Mesenteric fat pad (tissue), 1 donor: ENCODE measurements around the gene KCTD4. TPM values are rescaled to one million over a fixed set of nuclear protein-coding genes. Genes with fewer than 3 reads are reported as not detected.

Experiments used
- DNase-seq: peaks from one replicate; pipeline ENCODE4 v3.0.0-alpha.2; 2020; ENCODE audit warnings: low spot score
- total RNA-seq: library from RNA; stranded (reverse); fragmentation: NEBNext Ultra II Directional; extraction: Animal tissue kit (Norgen Biotek cat#: 25700); gene quantifications from one replicate; pipeline ENCODE4 v1.2.1, GENCODE V29; 2021
- donor health status: DM: yes; HTN: yes; CAD: no.

KCTD4 gene
- total RNA-seq, 1 donor from 2014 or later: not detected

DNA sequence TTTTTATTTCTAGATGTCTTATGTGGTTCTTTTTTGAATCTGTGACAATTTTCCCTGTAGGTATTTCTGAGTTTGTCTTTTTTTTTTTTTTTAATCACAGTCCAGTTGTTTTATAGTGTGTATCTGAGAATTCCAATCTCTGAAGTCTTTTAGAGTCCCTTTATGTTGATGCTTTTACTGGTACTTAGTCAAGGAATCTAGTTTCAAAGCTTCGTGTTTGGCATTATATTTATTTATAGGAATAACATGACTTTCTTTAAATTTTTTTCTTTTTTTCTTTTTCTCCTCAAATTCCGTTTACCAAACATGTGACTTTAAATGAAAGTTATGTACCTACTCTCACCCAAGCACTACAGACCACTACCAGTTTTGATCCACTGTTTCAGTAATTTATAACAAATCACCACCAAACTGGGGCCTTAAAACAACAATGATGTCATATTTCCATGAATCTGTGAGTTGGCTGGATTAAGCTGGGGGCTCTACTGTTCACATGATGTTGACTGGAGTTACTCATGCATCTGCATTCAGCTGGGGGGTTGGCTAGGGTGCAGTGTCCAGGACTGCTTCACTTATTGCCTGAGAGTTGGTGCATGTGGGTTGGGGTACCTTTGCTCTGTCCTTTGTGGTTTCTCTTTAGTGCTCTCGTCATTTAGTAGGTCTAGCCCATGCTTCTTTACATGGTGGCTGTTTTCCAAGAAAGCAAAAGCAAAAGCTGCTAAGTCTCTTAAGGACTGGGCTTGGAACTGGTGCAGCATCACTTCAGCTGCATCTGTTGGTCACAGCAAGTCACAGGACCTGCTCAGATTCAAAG lies 22.3 kb downstream of the KCTD4 start:
- no peak for DNase-seq

DNA sequence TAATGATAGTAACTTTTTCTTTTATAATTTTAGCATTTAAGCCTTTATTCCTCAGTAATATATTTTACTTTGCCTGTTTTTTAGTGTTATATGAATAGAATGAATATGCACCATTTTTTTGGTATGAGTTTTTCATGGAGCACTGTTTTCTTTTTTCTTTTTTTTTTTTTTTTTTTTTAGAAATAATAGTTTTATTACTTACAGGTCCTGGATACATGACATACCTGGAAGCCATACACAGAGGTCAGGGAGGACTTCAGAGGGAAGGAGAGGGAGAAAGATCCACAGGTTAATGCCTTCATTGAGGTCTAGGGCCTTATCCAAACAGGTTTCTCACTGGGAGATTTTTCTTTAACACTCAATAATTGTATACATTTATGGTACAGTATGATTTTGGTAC lies 26.4 kb downstream of the KCTD4 start:
- no peak for DNase-seq

GRCh38 chr13:45168555-45168930 lies 32.3 kb downstream of the KCTD4 start:
- no peak for DNase-seq

GRCh38 chr13:45167611-45168554 lies 33.0 kb downstream of the KCTD4 start:
- DNase-seq: no peak

DNA sequence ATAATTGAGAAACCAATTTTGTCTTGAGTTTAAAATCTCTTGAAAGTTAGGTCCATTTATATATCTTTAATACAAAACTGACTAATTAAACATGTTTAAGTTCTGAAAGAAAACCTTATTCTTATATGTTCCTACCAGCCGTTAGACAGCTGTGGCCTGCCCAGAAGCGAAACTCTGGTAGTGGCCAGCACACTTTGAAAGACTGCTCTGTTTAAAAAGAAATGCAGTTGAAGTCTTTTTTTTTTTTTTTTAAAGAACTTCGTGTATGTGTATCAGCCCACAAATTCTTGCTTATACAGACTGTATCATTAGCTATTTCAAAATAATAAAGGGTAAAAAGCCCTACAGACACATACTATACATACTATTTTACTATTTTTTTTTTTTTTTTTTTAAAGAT lies 34.0 kb downstream of the KCTD4 start:
- no peak for DNase-seq

GRCh38 chr13:45162821-45163220 lies 38.0 kb downstream of the KCTD4 start:
- DNase-seq: no peak

GRCh38 chr13:45162194-45162593 lies 38.7 kb downstream of the KCTD4 start:
- no peak for DNase-seq

DNA sequence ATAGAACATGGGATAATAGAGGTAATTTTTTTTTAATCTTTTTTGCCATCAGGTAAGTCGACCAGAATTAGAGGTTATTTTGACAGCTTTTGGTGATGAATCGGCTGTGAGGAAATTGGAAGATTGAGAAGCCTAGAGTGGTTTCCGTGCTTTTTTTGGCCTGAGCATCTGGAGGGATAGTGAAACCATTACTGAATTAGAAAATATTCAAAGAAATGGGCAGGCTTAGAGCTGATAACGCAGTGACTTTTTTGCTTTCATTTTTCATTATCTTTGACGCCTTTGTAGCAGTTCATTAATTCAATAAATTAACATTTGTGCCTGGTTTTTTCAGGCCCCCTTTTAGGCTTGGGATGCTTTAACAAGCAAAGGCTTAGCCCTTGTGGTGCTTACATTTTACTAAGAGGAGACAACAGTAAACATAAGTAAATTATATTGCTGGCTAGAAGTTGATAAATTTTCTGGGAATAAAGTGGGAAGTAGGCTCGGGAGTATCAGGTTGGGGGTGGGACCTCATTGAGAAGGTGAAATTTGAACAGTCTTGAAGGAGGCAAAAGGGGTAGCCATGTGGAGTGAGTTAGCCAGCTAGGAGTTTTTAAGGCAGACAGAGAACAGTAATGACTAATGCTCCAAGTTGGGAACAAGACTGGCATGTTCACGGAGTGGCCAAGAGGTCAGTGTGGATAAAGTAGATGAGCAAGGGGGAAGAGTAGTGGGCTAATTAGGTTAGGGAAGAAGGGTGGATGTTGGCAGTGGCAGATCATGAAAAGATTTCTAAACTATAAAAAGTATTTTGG lies 44.1 kb downstream of the KCTD4 start:
- no peak for DNase-seq

- no peak for DNase-seq
Observed at GRCh38 chr13:45149964-45150363, 50.9 kb downstream of the KCTD4 start.

- no peak for DNase-seq
Observed at GRCh38 chr13:45143346-45143751, 57.5 kb downstream of the KCTD4 start.

Other genes starting within 250 kb of the KCTD4 start
- gene NUFIP1, start 211.6 kb downstream of the KCTD4 start, total RNA-seq: 5.2 TPM
- gene GPALPP1, start 211.5 kb downstream of the KCTD4 start, total RNA-seq: 15.3 TPM
- gene GTF2F2, start 80.5 kb downstream of the KCTD4 start, total RNA-seq: 14.8 TPM
- gene TPT1, start 140.1 kb upstream of the KCTD4 start, total RNA-seq: 3,722 TPM
- gene SLC25A30, start 217.3 kb upstream of the KCTD4 start, total RNA-seq: 30.5 TPM